ENCODE results near the gene LMF1.

GRCh38 chr16:845351-845745 is 125.4 kb downstream of the LMF1 start:
- TF ChIP-seq POLR2AphosphoS5 (IDR thresholded peaks at IDR 0.05; ENCODE audit: low read depth, low read length) = no peak
- TF ChIP-seq PAX5 (IDR thresholded peaks at IDR 0.05; ENCODE audit: insufficient read depth, low read length, severe bottlenecking) = no peak

Data from GM12891 (cell line).